Measurements from ENCODE around the gene GEMIN2.
"Not testable (repeated sequence)": the region's sequence is repeated elsewhere in the genome, so short reads cannot be mapped to it uniquely, and the experiment has no call there.

GRCh38 chr14:39104078-39104801, 9.9 kb upstream of the GEMIN2 start:
- TF ChIP-seq CTCF, POLR2A (IDR thresholded peaks at IDR 0.05): not testable (repeated sequence)
